Bronchial epithelial cell (primary cell): ENCODE measurements around the gene PLCG1. TPM values are rescaled to one million over a fixed set of nuclear protein-coding genes. Genes with fewer than 3 reads are reported as not detected.

ENCODE experiments used
- DNase-seq: peaks from one replicate; pipeline ENCODE4 v3.0.0-alpha.2; 2010; ENCODE audit warnings: low read depth
- FAIRE-seq: peaks from 2 replicates; lab custom pipeline; 2011; peaks lifted over from hg19 to GRCh38; lab: Jason Lieb, UNC
- H3K27me3 ChIP-seq: 2 replicates; pipeline ENCODE4 v1.5.1; 2011; ENCODE audit warnings: low read length; ENCODE audit not compliant: control insufficient read depth, insufficient read depth
- H3K36me3 ChIP-seq: 2 replicates; pipeline ENCODE4 v1.5.1; 2011; ENCODE audit warnings: low read length; ENCODE audit not compliant: control insufficient read depth, insufficient read depth
- H3K4me3 ChIP-seq: 2 replicates; pipeline ENCODE4 v1.5.1; 2011; ENCODE audit warnings: mild to moderate bottlenecking, low read depth, low read length, control low read depth
- total RNA-seq: library from RNA; depleted of rRNA; stranded (reverse); fragments of >200 nt; gene quantifications from 2 replicates; pipeline ENCODE4 v1.2.1, GENCODE V29; 2014
- TF ChIP-seq, protein P1 (sequence below): IDR thresholded peaks from 2 replicates; pipeline ENCODE4 v1.5.1; 2011; ENCODE audit warnings: mild to moderate bottlenecking, moderate library complexity, low read length, control low read depth, inconsistent platforms; ENCODE audit not compliant: insufficient read depth, severe bottlenecking

The PLCG1 gene
- total RNA-seq, 1 donor from 2014 or later, result 20.8 TPM

DNA sequence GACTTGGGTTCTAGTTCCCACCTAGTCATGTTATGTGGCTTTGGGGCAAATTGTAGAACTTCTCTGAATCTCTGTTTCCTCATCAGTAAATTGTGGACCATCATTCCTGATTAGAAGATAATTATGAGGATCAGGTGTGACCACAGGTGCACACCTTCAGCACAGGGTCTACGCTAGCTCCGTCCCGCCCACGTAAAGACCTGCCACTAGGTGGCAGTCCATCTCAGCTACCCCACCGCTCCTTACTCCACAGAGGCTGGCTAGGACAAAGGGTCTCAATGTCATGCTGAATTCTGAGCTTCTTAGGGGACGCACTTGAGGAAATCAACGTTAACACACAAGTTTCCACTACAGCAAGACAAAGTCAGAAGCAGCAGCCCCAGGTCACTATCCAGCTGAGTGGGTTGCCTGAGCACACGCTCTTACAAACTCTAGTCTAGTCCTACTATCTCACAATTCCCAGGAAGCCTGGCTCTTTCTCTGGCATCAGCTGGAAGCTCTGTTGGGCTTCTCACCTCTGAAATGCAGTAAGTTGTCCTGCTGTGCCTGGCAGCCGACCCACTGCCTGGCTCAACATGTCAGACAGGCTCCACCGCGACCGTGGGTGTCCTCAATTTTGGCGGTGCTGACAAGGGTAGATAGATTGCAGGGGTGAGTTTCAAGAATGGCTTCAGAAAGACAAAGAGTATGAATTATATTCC is 2.0 kb upstream of the PLCG1 start:
- DNase-seq, result peak; percentile 47
- Histone ChIP-seq H3K4me3 (no peak overlapping the region), H3K27me3 (no peaks in the 10 kb centered on the region), H3K36me3 (no peaks in the 10 kb centered on the region)
- TF ChIP-seq, protein P1, sequence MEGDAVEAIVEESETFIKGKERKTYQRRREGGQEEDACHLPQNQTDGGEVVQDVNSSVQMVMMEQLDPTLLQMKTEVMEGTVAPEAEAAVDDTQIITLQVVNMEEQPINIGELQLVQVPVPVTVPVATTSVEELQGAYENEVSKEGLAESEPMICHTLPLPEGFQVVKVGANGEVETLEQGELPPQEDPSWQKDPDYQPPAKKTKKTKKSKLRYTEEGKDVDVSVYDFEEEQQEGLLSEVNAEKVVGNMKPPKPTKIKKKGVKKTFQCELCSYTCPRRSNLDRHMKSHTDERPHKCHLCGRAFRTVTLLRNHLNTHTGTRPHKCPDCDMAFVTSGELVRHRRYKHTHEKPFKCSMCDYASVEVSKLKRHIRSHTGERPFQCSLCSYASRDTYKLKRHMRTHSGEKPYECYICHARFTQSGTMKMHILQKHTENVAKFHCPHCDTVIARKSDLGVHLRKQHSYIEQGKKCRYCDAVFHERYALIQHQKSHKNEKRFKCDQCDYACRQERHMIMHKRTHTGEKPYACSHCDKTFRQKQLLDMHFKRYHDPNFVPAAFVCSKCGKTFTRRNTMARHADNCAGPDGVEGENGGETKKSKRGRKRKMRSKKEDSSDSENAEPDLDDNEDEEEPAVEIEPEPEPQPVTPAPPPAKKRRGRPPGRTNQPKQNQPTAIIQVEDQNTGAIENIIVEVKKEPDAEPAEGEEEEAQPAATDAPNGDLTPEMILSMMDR, result peak; percentile 89
- no peak for FAIRE-seq

DNA sequence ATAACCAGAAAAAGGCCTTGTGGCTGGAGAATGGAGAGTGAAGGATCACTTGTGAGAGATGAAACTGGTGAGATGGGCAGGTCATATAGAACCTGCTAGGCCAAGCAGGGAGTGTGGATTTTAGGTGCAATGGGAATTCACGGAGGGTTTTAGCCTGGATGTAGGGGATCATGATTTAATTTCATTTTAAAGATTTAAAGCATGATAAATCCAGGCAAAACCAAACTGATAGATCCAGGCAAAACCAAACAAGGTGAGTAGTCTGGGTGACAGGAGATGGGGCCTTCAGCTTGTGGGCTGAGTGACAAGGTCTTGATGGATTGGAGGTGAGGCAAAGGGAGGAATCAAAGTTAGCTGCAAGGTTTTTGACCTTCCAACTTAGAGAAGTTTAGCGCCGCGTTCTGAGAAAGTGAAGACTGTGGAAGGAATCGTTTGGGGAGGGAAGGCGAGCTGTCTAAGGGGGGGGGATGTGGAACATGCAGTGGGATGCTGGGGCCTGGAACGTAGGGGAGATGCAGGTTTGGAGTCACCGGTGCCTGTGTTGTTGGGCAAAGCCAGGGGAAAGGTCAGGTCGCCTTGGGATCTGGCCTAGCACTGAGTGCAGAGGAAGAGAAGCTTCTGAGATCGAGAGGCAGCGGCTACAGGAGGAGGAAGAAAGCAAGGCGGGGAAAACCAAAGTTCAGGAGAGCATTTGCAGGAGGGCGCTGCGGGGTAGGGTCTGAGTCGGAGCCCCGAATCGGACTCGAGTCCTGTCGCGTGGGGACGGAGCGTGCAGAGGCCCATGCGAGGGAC is 1.3 kb upstream of the PLCG1 start:
- TF ChIP-seq, protein P1, result no peak
- H3K4me3 ChIP-seq, result peak overlapping the region; percentile 68
- no peak for DNase-seq
- no peak for FAIRE-seq
- no peaks in the 10 kb centered on the region for H3K36me3 ChIP-seq
- no peaks in the 10 kb centered on the region for H3K27me3 ChIP-seq

DNA sequence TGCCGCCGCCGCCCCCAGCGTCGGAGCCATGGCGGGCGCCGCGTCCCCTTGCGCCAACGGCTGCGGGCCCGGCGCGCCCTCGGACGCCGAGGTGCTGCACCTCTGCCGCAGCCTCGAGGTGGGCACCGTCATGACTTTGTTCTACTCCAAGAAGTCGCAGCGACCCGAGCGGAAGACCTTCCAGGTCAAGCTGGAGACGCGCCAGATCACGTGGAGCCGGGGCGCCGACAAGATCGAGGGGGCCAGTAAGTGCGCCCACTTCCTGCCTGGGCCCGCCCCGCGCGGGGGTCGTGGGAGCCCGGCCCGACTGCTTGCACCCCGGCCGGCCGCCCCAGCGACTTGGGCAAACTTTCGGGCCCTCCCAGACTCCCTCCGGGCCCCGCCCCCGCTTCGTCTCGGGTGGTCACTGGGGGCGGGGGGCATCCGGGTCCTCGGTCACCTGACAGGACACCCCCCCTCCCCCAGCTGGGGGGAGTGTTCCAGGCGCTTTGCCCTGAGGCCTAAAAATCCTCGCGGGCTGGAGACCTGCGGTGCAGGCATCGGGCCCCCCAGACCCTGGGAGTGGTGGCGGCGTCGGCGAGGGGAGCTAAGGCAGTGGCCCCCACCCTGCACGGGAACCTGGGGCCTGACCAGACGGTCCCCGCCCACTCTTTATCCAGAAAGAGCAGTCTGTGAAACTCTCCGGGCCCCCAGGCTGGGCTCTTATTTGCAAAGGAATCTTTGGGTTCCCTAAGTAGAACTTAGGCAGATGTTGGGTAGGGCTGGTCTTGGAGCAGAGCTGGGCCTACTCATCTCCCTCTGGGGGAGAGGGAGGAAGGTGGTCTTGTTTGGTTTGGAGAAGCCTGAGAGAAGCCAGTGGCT is 501 bp downstream of the PLCG1 start:
- no peak for FAIRE-seq
- no peak for DNase-seq
- TF ChIP-seq, protein P1, result no peak
- Histone ChIP-seq H3K36me3 (no peaks in the 10 kb centered on the region), H3K27me3 (no peaks in the 10 kb centered on the region), H3K4me3 (peak overlapping the region; percentile 68)

DNA sequence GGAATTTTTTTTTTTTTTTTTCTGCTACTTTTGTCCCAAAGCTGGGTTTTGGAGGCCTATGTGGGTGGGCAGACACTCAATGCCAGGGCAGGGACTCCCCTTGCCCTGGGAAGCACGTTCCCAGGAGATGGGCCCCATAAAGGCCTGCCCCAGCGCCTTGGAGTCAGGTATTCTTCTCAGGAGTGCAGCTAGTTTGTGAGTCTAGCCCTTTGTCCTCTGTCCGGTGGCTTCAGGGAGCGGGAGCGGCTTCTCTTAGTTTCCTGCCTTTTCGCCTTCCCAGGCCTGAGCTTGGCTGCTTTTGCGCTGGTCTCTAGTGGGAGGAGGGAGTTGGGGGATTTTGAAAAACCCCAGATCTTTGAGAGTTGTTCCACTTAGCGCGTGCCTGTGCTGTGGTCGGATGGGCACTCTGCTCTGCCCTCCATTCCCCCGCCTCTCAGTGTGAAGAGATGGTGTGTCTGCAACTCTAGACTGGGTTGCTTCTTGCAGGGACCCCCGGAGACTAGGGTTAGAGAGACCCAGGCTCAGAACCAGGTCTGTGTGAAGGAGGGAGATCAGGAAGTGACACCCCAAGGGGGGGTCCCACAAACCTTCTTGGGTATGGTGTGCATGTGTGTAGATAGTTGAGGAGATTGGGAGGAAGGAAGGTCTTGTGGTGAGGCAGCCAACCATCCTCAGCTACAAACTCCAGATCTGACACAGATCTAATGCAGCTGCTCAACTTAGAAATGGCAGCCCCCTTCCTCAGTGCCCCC is 1.3 kb downstream of the PLCG1 start:
- TF ChIP-seq, protein P1, result no peak
- Histone ChIP-seq H3K27me3 (no peaks in the 10 kb centered on the region), H3K4me3 (peak overlapping the region; percentile 68), H3K36me3 (no peaks in the 10 kb centered on the region)
- DNase-seq, result no peak
- FAIRE-seq, result no peak
